ENCODE results near the gene DOCK10. TPM values are rescaled to one million over a fixed set of nuclear protein-coding genes. Genes with fewer than 3 reads are reported as not detected.

DOCK10 gene
- total and polyA plus RNA-seq, 4 donors: 7.6 to 81.8 (median 42.6) TPM

DNA sequence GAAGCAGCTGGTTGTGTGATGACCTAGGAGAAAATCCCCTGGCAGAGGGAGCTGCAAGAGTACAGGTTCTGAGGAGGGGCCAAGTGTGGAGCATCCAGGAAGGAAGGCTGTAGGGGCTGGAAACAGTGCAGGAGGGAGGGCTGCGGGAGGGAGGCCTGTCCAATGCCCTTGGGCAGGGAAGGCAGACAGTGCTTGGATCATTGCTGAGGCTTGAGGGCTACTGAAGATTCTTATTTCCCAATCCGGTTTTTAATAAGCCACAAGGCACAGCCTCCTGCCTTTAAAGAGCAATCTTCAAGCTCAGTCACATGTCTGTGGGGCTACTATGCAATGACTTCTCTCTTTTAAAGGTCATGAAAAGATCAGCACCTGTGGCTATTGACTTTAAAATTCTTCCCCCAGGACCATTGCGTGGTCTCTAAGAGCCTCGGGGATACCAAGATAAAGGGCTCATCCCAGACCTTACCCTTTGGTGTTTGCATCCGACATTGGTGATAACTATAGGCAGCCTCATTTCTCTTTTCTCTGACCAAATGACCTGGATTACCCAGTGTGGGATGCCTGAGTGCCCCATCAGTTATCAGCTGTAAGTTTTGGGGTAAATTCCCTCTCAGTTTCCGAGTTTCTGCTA lies 149.6 kb downstream of the DOCK10 start:
- Histone ChIP-seq H3K36me3 (ENCODE audit: control insufficient read depth in 1 of 2, insufficient read depth in 2 of 2, low read length in 1 of 2) (no peaks in the 10 kb centered on the region), H3K27me3 (ENCODE audit: control insufficient read depth in 1 of 2, insufficient read depth in 2 of 2, low read length in 1 of 2) (no peaks in the 10 kb centered on the region), H3K4me1 (ENCODE audit: control insufficient read depth in 1 of 2, insufficient read depth in 2 of 2, low read length in 2 of 2) (peaks cover 0 to 1% of the 10 kb centered on the region in 2 donors), H3K4me3 (ENCODE audit: low read length in 2 of 2) (no peak overlapping the region), H3K9me3 (ENCODE audit: control insufficient read depth, low read length) (no peaks in the 10 kb centered on the region), H3K27ac (ENCODE audit: low read depth in 1 of 2, low read length in 2 of 2) (no peak overlapping the region)
- intact Hi-C loops (cut with DNase I): no loop called here
- 92 to 93% methylated on average over 6 of the region's 6 CpGs for WGBS, 2 donors
- DNase-seq (no peak), ATAC-seq (ENCODE audit: low FRiP score) (no peak)

DNA sequence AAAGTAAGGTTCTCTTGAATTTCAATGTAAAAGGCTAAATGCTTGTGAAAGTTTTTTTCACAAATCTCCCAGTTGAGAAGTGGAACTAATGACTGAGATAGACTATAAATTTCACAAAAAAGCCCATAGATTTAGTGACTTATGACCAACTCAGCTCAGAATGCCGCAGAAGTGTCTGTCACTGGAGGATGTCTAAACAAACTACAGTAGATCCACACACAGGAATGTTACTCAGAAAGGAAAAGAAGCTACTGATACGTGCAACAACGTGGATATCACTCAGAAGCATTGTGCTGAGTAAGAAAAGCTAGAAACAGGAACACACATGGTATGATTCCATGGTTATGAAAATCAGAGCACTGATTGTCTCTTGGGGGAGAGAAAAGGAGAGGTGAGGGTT lies 151.9 kb downstream of the DOCK10 start:
- no peaks in the 10 kb centered on the region for H3K9me3 ChIP-seq (ENCODE audit: control insufficient read depth, low read length)
- 71 to 84% methylated on average over 3 of the region's 3 CpGs for WGBS, 2 donors
- intact Hi-C loops (cut with DNase I): no loop called here
- ATAC-seq (ENCODE audit: low FRiP score): no peak
- peaks cover 0 to 4% of the 10 kb centered on the region in 2 donors for H3K36me3 ChIP-seq (ENCODE audit: control insufficient read depth in 1 of 2, insufficient read depth in 2 of 2, low read length in 1 of 2)
- no peak overlapping the region for H3K27ac ChIP-seq (ENCODE audit: low read depth in 1 of 2, low read length in 2 of 2)
- DNase-seq: no peak
- no peak overlapping the region for H3K4me3 ChIP-seq (ENCODE audit: low read length in 2 of 2)
- peaks cover 1 to 2% of the 10 kb centered on the region in 2 donors for H3K4me1 ChIP-seq (ENCODE audit: control insufficient read depth in 1 of 2, insufficient read depth in 2 of 2, low read length in 2 of 2)
- no peaks in the 10 kb centered on the region for H3K27me3 ChIP-seq (ENCODE audit: control insufficient read depth in 1 of 2, insufficient read depth in 2 of 2, low read length in 1 of 2)

DNA sequence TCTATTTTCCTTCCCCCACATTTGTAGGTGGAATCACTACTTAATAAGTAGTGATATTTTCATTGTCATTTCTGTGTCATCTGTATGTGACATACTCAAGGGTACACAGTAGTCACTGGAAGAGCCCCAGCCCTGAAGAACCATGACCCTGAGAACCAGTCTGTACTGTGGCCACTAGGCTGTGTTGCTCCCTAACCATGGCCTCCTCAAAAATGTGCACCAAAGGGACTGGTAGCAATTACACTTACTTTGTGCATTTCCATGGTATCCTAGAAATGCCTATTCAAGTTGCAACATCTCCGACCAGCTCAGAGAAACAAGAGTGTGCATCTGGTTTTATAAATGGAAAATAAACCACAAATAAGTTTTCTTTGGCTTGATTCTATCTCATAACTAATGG lies 155.1 kb downstream of the DOCK10 start:
- H3K9me3 ChIP-seq (ENCODE audit: control insufficient read depth, low read length): no peaks in the 10 kb centered on the region
- ATAC-seq (ENCODE audit: low FRiP score) (no peak), DNase-seq (no peak)
- WGBS, 2 donors: 28 to 36% methylated on average over 1 of the region's 1 CpG
- peaks cover 1 to 2% of the 10 kb centered on the region in 2 donors for H3K4me1 ChIP-seq (ENCODE audit: control insufficient read depth in 1 of 2, insufficient read depth in 2 of 2, low read length in 2 of 2)
- H3K4me3 ChIP-seq (ENCODE audit: low read length in 2 of 2): no peak overlapping the region
- H3K36me3 ChIP-seq (ENCODE audit: control insufficient read depth in 1 of 2, insufficient read depth in 2 of 2, low read length in 1 of 2): peaks cover 0 to 4% of the 10 kb centered on the region in 2 donors
- H3K27me3 ChIP-seq (ENCODE audit: control insufficient read depth in 1 of 2, insufficient read depth in 2 of 2, low read length in 1 of 2): no peaks in the 10 kb centered on the region
- intact Hi-C loops (cut with DNase I): no loop called here
- no peak overlapping the region for H3K27ac ChIP-seq (ENCODE audit: low read depth in 1 of 2, low read length in 2 of 2)

DNA sequence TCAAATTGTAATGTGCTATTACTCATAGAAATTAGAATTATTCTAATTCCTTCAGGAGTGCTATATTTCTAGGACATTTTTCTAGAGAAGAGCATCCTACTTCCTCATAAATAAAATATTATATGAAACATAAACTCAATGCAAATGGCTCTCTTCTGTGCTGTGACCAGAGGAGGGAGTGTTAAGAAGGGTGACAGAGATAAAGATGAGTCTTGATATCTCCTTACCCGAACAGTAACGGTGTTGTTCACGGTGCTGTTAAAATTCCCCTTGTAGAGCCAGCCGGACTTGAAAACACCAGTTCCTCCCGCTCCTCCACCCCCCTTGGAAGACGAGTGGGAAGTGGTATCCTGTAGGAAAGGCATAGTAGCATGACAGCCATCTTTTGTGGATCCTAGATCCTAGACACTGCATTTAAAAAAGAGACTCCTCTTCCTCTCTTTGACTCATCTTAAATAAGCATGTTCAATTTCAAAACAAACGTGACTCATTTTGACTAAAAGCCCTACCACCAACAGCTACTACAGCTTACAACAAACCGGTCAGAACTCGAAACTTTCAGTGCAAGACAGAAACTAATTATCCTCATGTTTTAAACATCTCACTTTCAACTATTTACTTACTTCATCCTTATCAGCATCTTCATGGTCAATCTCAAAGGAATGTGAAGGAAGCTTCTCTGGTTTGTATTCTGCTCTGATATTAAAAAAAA lies 156.3 kb downstream of the DOCK10 start:
- Histone ChIP-seq H3K4me1 (ENCODE audit: control insufficient read depth in 1 of 2, insufficient read depth in 2 of 2, low read length in 2 of 2) (peaks cover 1 to 6% of the 10 kb centered on the region in 2 donors), H3K27me3 (ENCODE audit: control insufficient read depth in 1 of 2, insufficient read depth in 2 of 2, low read length in 1 of 2) (no peaks in the 10 kb centered on the region), H3K27ac (ENCODE audit: low read depth in 1 of 2, low read length in 2 of 2) (peak overlapping the region in 1 of 2 donors; percentile 25), H3K4me3 (ENCODE audit: low read length in 2 of 2) (no peak overlapping the region), H3K36me3 (ENCODE audit: control insufficient read depth in 1 of 2, insufficient read depth in 2 of 2, low read length in 1 of 2) (peaks cover 0 to 4% of the 10 kb centered on the region in 2 donors), H3K9me3 (ENCODE audit: control insufficient read depth, low read length) (no peaks in the 10 kb centered on the region)
- intact Hi-C loops (cut with DNase I): no loop called here
- WGBS, 2 donors: 81 to 82% methylated on average over 9 of the region's 9 CpGs
- ATAC-seq (ENCODE audit: low FRiP score) (no peak), DNase-seq (no peak)

DNA sequence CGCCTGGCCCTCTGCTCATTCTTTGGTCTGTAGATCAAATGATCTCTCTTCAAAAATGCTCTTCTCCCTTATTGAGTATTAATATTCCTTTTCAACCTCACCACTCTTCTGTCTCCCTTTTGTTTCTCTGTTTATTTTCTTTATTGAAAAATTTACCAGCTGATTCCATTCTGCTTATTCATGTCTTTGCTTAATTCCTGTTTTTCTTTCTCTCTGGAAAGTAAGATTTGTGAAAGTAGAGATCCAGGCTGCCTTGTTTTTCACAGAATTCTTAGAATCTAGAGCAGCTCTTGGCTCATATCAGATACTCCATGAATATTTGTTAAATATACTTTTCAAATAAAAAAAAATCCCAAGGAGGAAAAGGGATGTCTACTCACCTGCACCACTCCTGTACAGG lies 157.0 kb downstream of the DOCK10 start:
- H3K4me3 ChIP-seq (ENCODE audit: low read length in 2 of 2): no peak overlapping the region
- H3K27me3 ChIP-seq (ENCODE audit: control insufficient read depth in 1 of 2, insufficient read depth in 2 of 2, low read length in 1 of 2): no peaks in the 10 kb centered on the region
- peaks cover 1 to 6% of the 10 kb centered on the region in 2 donors for H3K4me1 ChIP-seq (ENCODE audit: control insufficient read depth in 1 of 2, insufficient read depth in 2 of 2, low read length in 2 of 2)
- ATAC-seq (ENCODE audit: low FRiP score) (no peak), DNase-seq (no peak)
- intact Hi-C loops (cut with DNase I): no loop called here
- WGBS, 2 donors: 95 to 100% methylated on average over 1 of the region's 1 CpG
- H3K27ac ChIP-seq (ENCODE audit: low read depth in 1 of 2, low read length in 2 of 2): no peak overlapping the region
- no peaks in the 10 kb centered on the region for H3K9me3 ChIP-seq (ENCODE audit: control insufficient read depth, low read length)
- peaks cover 0 to 4% of the 10 kb centered on the region in 2 donors for H3K36me3 ChIP-seq (ENCODE audit: control insufficient read depth in 1 of 2, insufficient read depth in 2 of 2, low read length in 1 of 2)

DNA sequence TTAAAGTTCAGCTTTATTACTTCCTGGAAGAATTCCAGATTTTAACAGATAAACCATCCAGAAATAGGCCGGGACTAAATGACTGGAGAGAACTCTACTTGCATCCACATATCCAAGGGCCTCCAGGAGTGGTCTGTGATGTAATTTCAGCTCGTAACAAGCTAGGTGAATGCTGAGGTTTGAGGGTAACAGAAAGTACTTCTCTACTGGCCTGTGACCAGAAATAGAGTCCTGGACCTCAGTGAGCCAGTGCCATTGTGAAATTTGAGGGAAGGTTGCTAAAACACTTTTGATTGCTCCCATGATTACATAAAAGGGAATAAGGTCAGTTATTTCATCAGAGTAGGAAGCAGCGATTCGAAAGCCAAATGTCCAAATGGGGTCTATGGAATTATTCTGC lies 158.1 kb downstream of the DOCK10 start:
- Histone ChIP-seq H3K9me3 (ENCODE audit: control insufficient read depth, low read length) (no peaks in the 10 kb centered on the region), H3K4me1 (ENCODE audit: control insufficient read depth in 1 of 2, insufficient read depth in 2 of 2, low read length in 2 of 2) (peaks cover 1 to 6% of the 10 kb centered on the region in 2 donors), H3K36me3 (ENCODE audit: control insufficient read depth in 1 of 2, insufficient read depth in 2 of 2, low read length in 1 of 2) (peaks cover 0 to 4% of the 10 kb centered on the region in 2 donors), H3K4me3 (ENCODE audit: low read length in 2 of 2) (no peak overlapping the region), H3K27ac (ENCODE audit: low read depth in 1 of 2, low read length in 2 of 2) (peak overlapping the region; percentile 17 to 57), H3K27me3 (ENCODE audit: control insufficient read depth in 1 of 2, insufficient read depth in 2 of 2, low read length in 1 of 2) (no peaks in the 10 kb centered on the region)
- ATAC-seq (ENCODE audit: low FRiP score) (peak; percentile 34), DNase-seq (no peak)
- WGBS, 2 donors: 67 to 68% methylated on average over 4 of the region's 4 CpGs
- intact Hi-C loops (cut with DNase I): no loop called here

DNA sequence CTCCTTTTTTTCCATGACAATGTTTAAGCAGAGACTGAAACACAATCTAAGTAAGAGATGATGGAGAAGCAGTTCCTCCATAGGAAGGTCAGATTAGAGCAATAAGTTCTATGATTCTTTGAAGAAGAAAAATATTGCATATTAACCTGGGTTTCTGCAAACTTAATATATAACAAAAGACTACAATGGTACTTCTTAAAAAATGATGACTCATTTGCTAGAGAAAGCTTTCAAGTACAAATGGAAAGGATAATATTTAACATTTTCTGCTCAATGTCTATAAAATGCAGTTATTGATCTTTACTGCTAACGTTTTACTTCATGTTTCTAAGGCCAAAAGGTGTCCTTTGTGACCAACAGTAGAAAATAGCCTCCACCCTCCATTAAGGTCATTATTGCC lies 158.6 kb downstream of the DOCK10 start:
- intact Hi-C loops (cut with DNase I): no loop called here
- H3K9me3 ChIP-seq (ENCODE audit: control insufficient read depth, low read length): no peaks in the 10 kb centered on the region
- 77 to 82% methylated on average over 1 of the region's 1 CpG for WGBS, 2 donors
- H3K4me3 ChIP-seq (ENCODE audit: low read length in 2 of 2): no peak overlapping the region
- H3K27ac ChIP-seq (ENCODE audit: low read depth in 1 of 2, low read length in 2 of 2): no peak overlapping the region
- no peak for DNase-seq
- no peak for ATAC-seq (ENCODE audit: low FRiP score)
- peaks cover 1 to 6% of the 10 kb centered on the region in 2 donors for H3K4me1 ChIP-seq (ENCODE audit: control insufficient read depth in 1 of 2, insufficient read depth in 2 of 2, low read length in 2 of 2)
- no peaks in the 10 kb centered on the region for H3K27me3 ChIP-seq (ENCODE audit: control insufficient read depth in 1 of 2, insufficient read depth in 2 of 2, low read length in 1 of 2)
- H3K36me3 ChIP-seq (ENCODE audit: control insufficient read depth in 1 of 2, insufficient read depth in 2 of 2, low read length in 1 of 2): peaks cover 0 to 4% of the 10 kb centered on the region in 2 donors

DNA sequence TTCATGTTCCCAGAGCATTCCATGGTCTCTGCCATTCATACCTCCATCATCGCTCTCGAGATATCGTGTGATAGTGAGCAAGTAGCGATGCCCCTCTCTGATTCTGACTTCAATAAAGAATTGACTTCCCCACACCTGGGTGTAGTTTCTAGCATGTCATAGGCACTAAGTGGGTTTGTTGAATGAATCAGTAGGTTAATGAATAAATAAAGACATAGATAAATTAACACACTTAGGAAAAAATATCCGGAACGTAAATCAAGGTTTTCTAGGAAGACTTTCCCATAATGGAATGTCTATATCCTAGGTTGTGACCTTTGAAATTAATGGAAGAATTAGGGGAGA lies 159.1 kb downstream of the DOCK10 start:
- no peak for DNase-seq
- Histone ChIP-seq H3K4me3 (ENCODE audit: low read length in 2 of 2) (no peak overlapping the region), H3K9me3 (ENCODE audit: control insufficient read depth, low read length) (no peaks in the 10 kb centered on the region), H3K4me1 (ENCODE audit: control insufficient read depth in 1 of 2, insufficient read depth in 2 of 2, low read length in 2 of 2) (peaks cover 1 to 6% of the 10 kb centered on the region in 2 donors), H3K27me3 (ENCODE audit: control insufficient read depth in 1 of 2, insufficient read depth in 2 of 2, low read length in 1 of 2) (no peaks in the 10 kb centered on the region), H3K36me3 (ENCODE audit: control insufficient read depth in 1 of 2, insufficient read depth in 2 of 2, low read length in 1 of 2) (peaks cover 0 to 4% of the 10 kb centered on the region in 2 donors), H3K27ac (ENCODE audit: low read depth in 1 of 2, low read length in 2 of 2) (peak overlapping the region in 1 of 2 donors; percentile 57)
- 97 to 98% methylated on average over 6 of the region's 6 CpGs for WGBS, 2 donors
- intact Hi-C loops (cut with DNase I): no loop called here
- no peak for ATAC-seq (ENCODE audit: low FRiP score)

Data from aorta (tissue), 5 donors.